ENCODE data around the gene A3GALT2. TPM values are rescaled to one million over a fixed set of nuclear protein-coding genes. Genes with fewer than 3 reads are reported as not detected.

Gene A3GALT2
- total RNA-seq, 1 experiment from 2014 or later, result not detected

- CTCF ChIA-PET, result interaction anchor here (1.1 to 2.9 kb wide), 3 partner anchors 20 to 134 kb away, joined by 3 to 13 read pairs (median 10); no protein-coding TSS in a partner anchor
- H3K27me3 Mint-ChIP-seq (ENCODE audit: low read depth), result peaks cover 9% of the 10 kb centered on the region
- ATAC-seq (no peak), DNase-seq (ENCODE audit: low spot score) (no peak)
- no peaks in the 10 kb centered on the region for H3K9me3 Mint-ChIP-seq
- H3K27ac Mint-ChIP-seq, result no peak overlapping the region
- H3K4me1 Mint-ChIP-seq, result no peaks in the 10 kb centered on the region
- POLR2A ChIA-PET, result no interaction called here
- no peak for TF ChIP-seq E2F5 (CRISPR knock-in tag; IDR thresholded peaks at IDR 0.05)
- no peak for TF ChIP-seq CREB1 (CRISPR knock-in tag; IDR thresholded peaks at IDR 0.05)
- no peak for TF ChIP-seq ELF4 (CRISPR knock-in tag; IDR thresholded peaks at IDR 0.05; ENCODE audit: low read depth)
- no peak for TF ChIP-seq ZNF263 (CRISPR knock-in tag; IDR thresholded peaks at IDR 0.05; ENCODE audit: low read depth)
- no peak overlapping the region for H3K4me3 Mint-ChIP-seq
- H3K36me3 Mint-ChIP-seq, result no peaks in the 10 kb centered on the region
These were observed 1.2 kb upstream of the A3GALT2 start for GRCh38 chr1:33322109-33322508.

GRCh38 chr1:33321178-33321577 is 280 bp upstream of the A3GALT2 start:
- Mint-ChIP-seq H3K4me1 (no peaks in the 10 kb centered on the region), H3K4me3 (no peak overlapping the region), H3K9me3 (no peaks in the 10 kb centered on the region), H3K27me3 (ENCODE audit: low read depth) (peaks cover 15% of the 10 kb centered on the region), H3K36me3 (no peaks in the 10 kb centered on the region), H3K27ac (no peak overlapping the region)
- CTCF ChIA-PET, result interaction anchor here (0.7 to 2.5 kb wide), 2 partner anchors 18 to 26 kb away, joined by 3 to 14 read pairs; no protein-coding TSS in a partner anchor
- ATAC-seq (no peak), DNase-seq (ENCODE audit: low spot score) (no peak)
- TF ChIP-seq CREM (CRISPR knock-in tag; IDR thresholded peaks at IDR 0.05) (no peak), FOXP1 (CRISPR knock-in tag; IDR thresholded peaks at IDR 0.05; ENCODE audit: borderline replicate concordance) (no peak), MLX (CRISPR knock-in tag; IDR thresholded peaks at IDR 0.05) (no peak), ESRRA (CRISPR knock-in tag; IDR thresholded peaks at IDR 0.05; ENCODE audit: borderline replicate concordance) (no peak), JUN (CRISPR knock-in tag; IDR thresholded peaks at IDR 0.05) (no peak), E2F5 (CRISPR knock-in tag; IDR thresholded peaks at IDR 0.05) (no peak), ZNF317 (CRISPR knock-in tag; IDR thresholded peaks at IDR 0.05; ENCODE audit: borderline replicate concordance, low read depth) (no peak), NFE2L1 (CRISPR knock-in tag; IDR thresholded peaks at IDR 0.05) (no peak), ZSCAN18 (CRISPR knock-in tag; IDR thresholded peaks at IDR 0.05) (no peak), ZBTB43 (CRISPR knock-in tag; IDR thresholded peaks at IDR 0.05) (no peak), NR3C1 (CRISPR knock-in tag; conservative IDR thresholded peaks at IDR 0.05; ENCODE audit: low read depth) (no peak), AFF4 (CRISPR knock-in tag; IDR thresholded peaks at IDR 0.05; ENCODE audit: borderline replicate concordance) (no peak), ARID4B (CRISPR knock-in tag; IDR thresholded peaks at IDR 0.05; ENCODE audit: borderline replicate concordance) (no peak), MAX (CRISPR knock-in tag; IDR thresholded peaks at IDR 0.05) (no peak), ZMAT4 (CRISPR knock-in tag; IDR thresholded peaks at IDR 0.05) (no peak), NR2C2 (CRISPR knock-in tag; IDR thresholded peaks at IDR 0.05) (no peak), MYBL2 (CRISPR knock-in tag; IDR thresholded peaks at IDR 0.05) (no peak), ELF4 (CRISPR knock-in tag; IDR thresholded peaks at IDR 0.05; ENCODE audit: low read depth) (no peak)
- POLR2A ChIA-PET, result no interaction called here

All from WTC11 (cell line).